HuH-7 (cell line): Measurements from ENCODE around the gene TOX2.

ENCODE experiments used
- DNase-seq: peaks from one replicate; pipeline ENCODE4 v3.0.0; 2011; ENCODE audit warnings: low spot score

Gene TOX2

DNA sequence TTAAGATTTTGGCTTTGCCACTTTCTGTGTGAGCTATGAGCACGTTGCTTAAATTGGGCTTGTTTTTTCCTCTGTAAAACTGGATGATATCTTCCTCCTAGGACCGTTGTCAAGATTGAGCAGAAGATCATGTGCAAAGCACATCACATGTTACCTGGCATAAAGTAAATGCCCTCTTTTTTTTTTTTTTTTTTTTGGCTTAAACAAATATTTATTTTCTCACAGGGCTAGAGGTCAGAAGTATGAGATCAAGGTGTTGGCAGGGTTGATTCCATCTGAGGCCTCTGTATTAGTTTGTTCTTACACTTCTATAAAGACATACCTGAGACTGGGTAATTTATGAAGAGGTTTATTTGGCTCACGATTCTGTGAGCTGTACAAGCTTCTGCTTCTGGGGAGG, 42.7 kb downstream of the TOX2 start:
- DNase-seq = no peak

DNA sequence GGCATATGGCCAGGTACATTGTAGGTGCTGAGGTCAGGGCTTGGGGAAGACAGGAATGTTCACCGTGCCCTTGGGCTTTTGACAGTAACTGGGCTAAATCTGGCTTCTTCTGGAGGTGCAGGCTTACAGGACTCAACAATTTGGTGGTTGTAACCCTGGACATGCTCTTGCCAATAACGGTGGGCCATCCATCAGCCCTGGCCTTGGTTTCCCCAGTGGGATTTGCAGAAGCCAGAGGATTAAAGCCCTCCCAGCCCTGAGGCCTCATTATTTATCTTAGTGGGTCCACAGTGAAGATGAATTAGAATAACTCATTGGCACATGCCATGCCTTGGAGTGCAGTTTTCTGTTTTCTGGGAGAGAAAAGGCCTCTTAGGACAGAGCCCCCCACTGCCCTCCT, 44.0 kb downstream of the TOX2 start:
- no peak for DNase-seq

DNA sequence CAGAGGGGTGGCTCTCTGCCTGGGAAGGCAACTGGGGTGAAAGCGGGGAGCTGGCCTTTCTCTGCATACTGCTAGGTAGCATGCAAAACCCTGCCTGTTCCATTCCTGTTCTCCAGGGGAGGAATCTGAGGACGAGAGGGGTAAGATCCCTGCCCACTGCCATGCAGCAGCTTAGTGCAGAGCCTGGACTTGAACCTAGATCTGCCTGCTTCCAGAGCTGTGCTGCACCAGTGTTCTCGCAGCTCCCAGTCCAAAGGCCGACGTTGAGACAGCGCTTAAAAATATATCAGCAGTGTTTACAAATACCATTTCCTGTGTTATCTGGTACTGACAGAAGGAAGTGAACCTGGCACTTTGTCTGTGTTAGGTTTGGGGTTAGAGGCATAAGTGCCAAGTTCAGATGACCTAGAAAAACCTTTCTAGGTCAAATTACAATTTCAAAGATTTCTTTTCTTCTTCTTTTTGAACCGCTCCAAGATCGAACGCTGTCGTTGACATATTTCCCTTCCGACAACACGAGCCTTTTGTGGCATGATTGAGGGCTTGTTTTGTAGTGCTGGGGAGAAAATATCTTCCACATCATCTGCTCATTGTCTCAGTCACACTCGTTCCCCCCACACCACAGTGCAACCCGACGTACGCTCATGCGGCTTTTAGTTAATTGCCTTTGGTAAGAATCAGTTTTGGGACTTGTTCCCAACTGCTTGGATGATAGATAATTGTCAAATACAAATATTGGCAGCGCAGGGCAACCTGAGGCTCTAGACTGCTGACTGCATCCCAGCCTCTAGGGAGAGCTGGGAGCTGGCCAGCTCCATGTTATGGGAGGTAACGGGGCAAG, 44.6 kb downstream of the TOX2 start:
- DNase-seq = no peak

DNA sequence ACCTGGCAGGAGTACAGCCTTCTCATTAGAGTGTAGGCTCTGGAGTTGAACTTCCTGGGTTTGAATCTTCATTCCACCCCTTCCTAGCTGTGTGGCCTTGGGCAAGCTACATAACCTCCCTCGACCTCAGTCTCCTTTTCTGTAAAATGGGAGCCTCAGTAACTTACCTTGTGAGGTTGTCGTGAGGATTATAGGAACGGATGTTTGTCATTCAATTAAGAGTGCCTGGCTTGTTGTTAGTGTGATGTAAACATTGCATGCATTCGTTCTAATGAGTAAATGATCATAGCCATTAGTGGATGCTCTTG, 45.2 kb downstream of the TOX2 start:
- no peak for DNase-seq

DNA sequence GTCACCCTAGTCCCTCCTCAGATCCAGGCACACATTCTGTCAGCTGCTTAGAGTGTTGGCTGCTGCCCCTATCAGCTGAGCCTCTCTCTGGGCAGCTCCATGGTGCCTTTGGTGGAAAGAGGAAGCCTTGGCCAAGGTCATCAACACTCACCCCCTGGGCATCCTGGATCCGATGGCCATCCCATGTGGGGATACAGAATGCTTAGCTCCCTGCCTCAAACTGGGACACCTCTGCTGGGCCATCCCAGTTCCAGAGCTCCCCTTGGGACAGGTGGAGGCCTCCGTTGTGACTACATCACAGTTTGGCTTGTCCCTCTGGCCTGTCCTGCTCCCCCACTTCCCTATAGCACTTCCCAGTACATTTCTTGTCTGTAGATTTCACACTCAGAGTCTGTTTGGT, 45.6 kb downstream of the TOX2 start:
- no peak for DNase-seq

DNA sequence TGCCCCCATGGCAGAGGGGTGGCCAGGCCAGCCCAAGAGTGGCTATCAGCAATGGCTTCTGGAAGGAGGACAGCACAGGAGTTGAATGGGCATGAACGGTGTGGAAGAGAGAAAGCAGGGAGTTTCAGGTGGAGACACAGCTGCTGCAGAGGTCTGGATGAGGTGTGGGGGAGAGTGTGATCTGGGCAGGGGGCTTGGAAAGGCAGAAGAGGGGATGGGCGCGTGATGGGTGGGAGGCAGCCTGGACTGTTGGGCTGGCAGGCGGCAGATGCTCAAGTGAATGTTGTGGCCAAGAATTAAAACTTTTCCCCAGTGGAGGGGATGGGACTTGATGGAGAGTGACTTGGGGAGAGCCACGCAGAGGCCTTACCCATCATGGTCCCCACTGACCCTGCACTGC, 46.5 kb downstream of the TOX2 start:
- DNase-seq = no peak

DNA sequence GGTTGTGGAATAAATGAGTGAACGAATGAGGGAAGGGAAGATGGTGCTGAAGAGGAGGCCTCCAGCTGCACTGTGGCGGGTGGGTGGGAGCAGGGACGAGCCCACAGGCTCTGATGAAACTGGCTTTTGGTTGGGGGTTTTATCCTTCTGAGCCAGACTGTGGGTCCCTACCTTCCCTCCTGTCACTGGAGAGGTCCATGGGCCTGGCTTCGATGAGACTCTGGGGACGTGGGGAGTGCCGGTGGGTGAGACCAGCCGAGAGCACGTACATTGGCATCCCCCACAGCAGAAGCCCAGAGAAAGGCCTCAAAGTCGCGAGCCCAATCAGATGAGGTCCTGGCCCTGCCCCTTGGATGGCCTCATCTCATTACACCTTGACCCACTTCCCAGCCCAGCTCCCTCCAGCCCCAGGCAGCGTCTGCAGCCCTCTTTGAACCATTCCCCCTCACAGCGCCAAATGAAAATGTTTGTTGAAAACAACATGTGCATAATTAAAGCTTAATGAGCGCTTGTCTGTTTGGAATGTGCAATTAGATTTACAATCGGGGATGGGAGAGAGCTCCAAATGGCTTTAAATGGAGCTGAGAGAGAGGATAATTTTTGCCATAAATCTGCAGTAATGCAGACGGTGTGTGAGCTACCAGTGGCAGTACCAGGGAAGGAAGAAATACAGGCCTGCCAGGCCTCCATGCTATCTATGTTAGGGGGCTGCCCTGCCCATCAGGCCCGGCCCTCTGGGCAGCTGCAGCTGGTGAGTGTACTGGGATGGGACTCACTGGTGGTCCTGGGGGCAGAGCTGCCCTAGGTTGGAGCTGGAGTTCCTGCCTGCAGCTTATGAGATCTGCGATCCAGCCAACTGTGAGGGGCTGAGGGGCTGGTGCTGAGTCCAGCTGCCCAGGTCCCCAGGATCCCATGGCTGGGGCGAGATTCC, 47.2 kb downstream of the TOX2 start:
- DNase-seq = no peak

DNA sequence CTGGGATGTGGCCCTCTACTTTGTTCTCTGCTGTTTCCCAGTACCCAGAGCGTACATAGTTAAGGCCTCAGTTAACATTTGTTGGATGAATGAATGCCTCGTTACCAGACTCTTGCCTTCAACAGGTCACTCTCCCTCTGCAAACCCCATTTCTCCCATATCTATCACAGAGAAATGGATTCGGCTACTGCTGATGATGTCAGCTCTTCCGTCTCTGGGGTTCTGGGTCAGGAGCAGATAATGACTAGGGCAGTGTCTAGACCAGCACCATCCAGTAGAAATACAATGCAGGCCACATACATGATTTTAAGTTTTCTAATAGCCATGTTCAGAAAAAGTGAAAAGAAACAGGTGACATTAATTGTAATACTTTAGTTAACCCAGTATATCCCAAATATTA, 47.9 kb downstream of the TOX2 start:
- no peak for DNase-seq

DNA sequence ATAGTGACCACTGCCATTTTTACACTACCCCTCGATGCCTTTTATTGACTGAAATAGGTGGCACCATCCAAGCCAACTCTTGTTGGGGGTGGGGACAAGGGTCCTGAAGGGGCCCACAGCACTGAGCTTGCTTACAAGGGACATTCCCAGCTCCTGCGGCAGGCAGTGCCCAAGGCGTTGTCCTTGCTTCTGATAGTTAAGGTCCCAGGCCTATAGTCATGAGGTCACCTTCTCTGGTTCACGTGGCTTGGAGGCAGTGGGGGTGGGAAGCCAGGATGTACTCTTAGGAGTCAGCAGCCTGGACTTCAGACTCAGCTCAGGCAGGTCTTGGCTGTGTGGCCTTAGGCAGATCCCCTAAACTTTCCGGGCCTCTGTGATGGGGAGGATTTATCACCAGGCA, 48.6 kb downstream of the TOX2 start:
- DNase-seq = no peak

DNA sequence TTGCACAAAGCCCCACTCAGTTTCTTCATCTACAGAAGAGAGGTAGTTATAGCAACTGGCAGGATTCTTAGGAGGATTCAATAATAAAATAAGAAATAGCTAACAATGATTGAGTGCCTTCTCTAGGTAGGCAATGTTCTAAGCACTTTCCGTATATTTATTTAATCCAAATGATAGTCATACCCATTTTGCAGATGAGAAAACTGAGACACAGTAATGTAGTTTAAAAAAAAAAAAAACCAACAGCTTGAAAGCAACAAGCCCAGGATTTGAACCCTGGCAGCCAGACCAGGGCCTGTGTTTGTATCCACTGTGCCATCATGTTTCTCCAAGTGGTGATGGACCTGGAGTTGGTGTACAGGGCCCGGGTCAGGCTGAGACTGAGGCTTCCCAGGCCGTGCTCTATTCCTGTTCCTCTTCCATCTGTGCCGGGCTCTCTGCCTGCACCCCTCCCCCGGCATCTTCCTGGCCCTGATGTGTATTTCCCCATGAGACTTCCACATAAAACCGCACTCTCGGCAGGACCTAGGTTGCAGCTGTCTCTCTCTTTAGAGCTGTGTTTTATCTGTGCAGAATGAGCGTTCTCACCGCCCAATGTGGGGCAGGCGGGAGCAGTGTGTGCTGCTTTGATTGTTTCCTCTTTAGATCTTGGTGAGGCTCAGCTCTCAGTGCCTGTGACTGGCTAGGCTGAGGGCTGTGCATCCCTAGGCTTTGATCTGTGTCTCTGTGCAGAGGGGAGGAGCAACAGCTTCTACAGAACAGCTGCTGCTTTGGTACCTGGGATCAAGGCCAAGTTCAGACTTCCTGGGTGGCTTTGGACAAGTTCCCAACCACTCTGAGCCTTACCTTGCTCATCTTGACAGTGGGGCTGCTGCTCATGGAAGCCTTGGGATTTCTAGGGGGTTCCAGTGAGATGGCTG, 49.5 kb downstream of the TOX2 start:
- no peak for DNase-seq

DNA sequence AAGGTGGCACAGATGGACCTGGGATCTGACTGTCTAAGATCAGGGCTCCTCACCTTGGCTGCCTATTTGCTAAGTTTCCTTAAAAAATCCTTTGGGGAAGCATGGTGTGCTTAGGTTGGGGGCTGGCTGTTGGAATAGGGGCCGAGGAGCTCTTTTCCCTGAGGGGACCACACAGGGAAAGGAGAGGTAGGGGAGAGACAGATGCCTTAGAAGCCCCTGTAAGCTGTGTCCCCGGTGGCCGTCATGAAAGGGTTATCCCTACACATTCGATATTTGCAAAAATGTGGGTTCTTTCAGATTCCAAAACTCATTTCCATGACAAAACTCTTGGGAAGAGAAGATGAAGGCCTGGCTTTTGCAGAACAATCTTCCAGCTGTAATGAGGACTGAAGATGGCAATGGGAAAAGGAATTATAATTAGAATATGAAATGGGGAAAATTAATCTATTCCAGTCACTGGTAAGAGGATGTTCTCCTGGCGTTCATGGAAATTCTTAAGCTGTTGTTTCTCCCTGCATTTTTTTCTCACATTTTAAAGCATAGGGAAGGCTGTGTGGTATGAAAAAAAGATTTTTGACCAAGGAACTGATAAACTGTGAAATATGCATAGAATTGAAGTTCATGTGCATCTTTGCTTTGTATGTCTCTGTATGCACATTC, 53.8 kb downstream of the TOX2 start:
- no peak for DNase-seq

DNA sequence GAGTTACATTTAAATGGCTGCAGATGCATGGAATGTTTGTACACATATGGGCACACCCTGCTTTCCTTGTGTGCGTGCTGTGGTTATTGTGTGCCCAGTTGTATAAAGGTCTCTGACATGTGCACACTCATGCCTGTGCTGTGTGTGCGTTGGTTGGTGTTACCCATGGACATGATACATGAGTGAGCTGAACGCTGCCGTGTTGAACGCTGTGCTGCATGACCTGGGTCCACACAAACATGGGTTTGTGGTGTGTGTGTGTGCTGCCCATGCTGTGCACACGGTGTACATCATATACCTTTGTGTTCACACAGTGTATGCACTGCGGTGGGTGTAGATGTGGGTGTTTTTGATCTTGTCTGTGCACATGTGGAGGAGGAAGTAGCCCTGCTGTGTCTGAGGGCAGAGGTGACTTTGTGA, 54.4 kb downstream of the TOX2 start:
- DNase-seq = no peak

DNA sequence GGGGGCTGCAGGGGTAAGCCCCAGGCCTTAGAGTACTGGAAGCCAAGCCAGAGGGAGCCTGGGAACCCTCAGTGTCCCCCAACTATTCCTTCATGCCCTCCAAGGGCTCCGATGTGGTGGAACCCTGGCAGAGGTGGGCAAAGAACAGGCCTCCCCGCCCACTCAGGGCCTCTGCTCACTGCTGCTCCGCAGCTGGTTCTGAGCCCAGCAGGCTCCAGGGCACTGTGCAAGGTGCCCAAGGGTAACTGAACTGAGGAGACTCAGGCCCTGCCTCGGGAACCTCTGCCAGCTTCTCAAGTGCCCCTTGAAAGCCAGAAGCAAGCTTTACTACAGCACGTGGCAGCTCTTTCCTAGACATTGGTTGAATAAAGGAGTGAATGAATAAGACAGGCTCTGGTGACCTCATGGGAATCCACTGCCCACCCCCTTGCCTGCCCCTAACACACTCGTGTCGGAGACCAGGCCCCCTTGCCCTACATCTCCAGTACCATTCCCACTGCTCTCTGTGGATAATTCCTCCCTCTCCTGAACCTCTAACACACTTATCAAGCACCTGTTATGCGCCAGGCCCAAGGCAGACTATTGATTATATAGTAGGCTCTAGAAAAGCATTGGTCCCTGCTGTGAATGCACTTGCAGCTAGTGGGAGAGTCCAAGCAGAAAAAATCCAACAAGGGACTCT, 55.0 kb downstream of the TOX2 start:
- no peak for DNase-seq

DNA sequence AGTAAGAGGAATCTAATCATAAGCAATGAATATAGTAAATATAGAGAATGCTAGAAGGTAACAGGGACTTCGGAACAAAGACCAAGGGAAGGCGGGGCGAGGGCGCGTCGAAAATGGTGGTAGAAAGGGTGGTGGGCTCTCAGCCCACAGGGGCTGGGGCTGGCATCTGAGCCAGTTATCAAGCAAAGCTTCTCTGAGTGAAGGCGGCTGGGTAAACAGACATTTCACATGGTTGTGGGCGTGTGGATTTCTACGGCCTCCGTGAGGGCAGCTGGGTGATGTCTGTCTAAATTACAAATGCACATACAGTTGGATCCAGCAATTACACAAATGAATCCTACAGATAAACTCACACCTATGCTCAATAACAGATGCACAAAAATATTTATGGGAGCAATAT, 56.6 kb downstream of the TOX2 start:
- no peak for DNase-seq

DNA sequence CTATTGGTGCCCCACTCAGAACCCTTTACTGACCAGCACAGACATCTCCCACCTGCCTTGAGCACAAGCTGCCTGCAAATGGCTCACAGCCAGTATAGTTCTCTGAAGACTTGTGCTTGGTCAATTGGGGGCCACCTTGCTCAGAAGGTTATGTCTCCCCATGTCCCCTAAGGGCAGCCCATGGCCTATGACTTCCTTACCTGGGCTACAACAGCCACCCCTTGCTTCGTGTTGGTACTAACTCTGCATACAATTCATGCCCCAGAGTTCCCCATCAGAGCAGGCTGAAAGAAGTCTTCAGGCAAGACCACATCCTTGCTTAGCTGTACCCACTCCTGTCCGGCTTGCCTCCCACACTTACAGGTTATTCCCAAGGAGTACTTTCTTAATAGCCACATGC, 57.4 kb downstream of the TOX2 start:
- no peak for DNase-seq

DNA sequence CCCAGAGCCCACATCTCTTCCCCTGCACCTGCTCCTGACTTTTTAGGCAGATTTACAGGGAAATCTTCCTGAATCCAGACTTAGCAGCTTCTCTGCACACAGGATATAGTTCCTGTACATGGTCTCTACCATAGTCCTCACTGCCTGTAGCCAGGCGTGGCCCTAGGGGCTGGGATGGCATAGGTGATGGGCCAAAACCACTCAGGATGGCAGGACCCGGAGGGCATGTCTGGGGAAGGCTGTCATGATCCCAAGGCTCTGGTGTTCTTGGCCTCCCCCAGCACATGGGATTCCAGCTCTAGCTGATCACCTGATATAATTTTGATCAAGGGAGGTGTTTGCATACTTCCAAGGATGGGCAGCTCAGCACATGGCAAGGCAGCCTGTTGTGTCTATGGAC, 58.0 kb downstream of the TOX2 start:
- DNase-seq = no peak

DNA sequence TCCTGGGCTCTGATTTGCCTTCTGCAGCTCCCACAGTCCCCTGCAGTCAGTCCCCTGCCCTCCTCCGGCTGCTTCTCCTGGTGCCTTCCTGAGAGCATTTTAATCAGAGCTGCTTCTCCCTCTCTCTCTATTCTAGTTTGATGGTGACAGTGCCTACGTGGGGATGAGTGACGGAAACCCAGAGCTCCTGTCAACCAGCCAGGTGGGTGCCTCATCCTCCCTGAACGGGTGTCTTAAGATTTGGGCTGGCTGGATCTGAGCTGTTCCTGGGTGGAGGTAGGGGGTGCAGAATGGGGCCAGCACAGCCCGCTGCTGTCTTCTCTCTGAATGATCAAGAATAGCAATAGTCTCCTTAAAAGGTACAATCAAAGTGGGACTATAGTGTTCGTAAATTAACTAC, 58.6 kb downstream of the TOX2 start:
- no peak for DNase-seq

DNA sequence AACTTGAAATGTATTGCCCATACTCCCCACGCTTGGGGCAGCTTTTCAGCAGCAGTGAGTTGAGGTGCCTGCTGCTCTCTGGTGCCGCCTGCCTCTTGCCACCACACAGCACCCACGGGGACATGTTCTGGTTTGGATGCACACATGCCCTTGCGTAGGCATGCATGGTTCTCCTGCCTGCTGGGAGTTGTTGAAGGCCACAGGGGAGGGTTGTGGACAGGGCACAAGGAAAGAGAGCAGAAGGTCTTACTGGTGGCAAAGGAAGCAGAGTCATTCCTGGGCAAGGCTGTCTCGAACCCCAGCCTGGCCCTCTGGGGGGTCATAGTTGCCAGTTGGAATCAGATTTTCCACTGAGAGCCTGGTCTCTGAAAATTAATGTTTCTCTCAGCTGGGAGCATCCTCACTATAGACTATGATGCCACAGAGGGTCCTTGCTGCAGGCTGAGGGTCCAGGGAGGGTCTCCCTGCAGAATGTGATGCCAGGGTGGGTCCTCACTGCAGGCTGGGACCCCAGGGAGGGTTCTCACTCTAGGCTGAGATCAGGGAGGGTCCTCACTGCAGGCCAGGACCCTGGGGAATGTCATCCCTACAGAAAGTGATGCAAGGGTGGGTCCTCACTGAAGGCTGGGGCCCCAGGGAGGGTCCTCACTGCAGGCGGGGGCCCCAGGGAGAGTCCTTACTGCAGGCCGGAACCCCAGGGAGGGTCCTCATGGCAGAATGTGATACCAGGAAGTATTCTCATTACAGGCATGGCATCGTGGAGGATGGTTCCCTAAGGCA, 59.2 kb downstream of the TOX2 start:
- no peak for DNase-seq

DNA sequence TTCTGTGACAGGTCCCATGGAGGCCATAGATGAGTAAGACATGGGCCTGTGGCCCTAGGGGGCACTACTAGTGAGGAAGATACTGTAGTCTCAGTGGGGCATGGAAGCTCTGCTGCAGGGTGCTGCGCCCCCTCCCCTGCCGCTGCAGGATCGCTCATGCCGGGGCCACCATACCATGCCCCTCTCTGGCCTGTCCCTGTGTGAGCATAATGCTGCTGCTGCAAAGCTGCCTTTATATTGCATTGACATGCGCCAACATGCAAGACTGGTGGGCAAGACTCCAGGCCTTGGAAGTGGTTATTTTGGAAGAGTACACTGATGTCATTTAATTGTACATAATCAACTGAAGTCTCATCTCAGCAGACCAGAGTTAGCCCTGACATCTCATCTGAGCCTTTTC, 60.0 kb downstream of the TOX2 start:
- no peak for DNase-seq

DNA sequence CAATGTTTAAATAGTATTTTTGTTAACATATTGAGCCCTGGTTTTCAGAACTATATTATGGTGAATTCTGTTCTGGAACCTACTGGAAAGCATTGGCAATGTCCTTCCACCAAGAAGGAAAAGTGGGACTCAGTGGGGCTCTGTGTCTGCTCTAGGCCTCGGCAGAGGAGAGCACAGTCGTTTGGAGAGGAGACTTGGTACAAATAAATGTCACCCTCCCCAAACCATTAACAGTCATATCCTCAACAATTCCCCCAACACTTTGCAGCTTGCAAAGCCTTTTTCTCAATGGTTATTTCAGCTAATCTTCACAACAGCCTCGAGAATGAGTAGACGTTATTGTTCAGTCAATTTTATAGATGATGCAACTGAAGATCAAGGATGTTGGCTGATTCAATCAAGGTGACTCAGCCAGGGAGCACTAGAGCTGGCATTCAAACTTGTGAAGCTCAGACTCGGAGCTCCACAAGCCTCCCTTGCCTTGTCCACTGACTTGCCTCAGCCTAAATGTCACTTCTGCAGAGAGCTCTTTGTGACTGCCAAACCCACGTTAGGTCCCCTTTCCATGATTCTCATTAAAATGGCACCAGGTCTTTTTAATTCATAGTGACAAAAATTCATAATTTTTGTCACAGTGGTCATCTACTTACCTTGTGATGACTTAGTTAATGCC, 60.6 kb downstream of the TOX2 start:
- DNase-seq = no peak
